Loucy (cell line): ENCODE data around the gene LRRC37B.
"Not testable (repeated sequence)": the region's sequence is repeated elsewhere in the genome, so short reads cannot be mapped to it uniquely, and the experiment has no call there.

Source experiments
- CTCF ChIP-seq: fragments of 200-600 bp; sonication (generic); conservative IDR thresholded peaks from 2 replicates; pipeline ENCODE4 v1.5.1; 2014; ENCODE audit warnings: mild to moderate bottlenecking, antibody characterized with exemption, low read length
- EZH2phosphoT487 ChIP-seq: fragments of 200-600 bp; IDR thresholded peaks from 2 replicates; pipeline ENCODE4 v1.6.1; 2018; ENCODE audit warnings: antibody characterized with exemption, mild to moderate bottlenecking, moderate library complexity, borderline replicate concordance

GRCh38 chr17:32066123-32066680, 59.0 kb downstream of the LRRC37B start:
- TF ChIP-seq CTCF, EZH2phosphoT487: not testable (repeated sequence)
